Measurements from ENCODE around the gene KIAA1671. TPM values are rescaled to one million over a fixed set of nuclear protein-coding genes. Genes with fewer than 3 reads are reported as not detected.

The KIAA1671 gene
- total and polyA plus RNA-seq, 2 of the 13 experiments (the other 11 are each of a cell fraction or from before 2014, with no cell fraction given), result 13.5 to 13.6 TPM

- TF ChIP-seq ZBTB40 (IDR thresholded peaks at IDR 0.05) (peak; percentile 88), ZBTB40 (CRISPR knock-in tag; IDR thresholded peaks at IDR 0.05) (peak; percentile 97)
- TF ChIP-seq, protein P1, sequence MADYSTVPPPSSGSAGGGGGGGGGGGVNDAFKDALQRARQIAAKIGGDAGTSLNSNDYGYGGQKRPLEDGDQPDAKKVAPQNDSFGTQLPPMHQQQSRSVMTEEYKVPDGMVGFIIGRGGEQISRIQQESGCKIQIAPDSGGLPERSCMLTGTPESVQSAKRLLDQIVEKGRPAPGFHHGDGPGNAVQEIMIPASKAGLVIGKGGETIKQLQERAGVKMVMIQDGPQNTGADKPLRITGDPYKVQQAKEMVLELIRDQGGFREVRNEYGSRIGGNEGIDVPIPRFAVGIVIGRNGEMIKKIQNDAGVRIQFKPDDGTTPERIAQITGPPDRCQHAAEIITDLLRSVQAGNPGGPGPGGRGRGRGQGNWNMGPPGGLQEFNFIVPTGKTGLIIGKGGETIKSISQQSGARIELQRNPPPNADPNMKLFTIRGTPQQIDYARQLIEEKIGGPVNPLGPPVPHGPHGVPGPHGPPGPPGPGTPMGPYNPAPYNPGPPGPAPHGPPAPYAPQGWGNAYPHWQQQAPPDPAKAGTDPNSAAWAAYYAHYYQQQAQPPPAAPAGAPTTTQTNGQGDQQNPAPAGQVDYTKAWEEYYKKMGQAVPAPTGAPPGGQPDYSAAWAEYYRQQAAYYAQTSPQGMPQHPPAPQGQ (CRISPR knock-in tag; IDR thresholded peaks at IDR 0.05; ENCODE audit: borderline replicate concordance), result no peak
Measured at GRCh38 chr22:25162561-25162960, 210.0 kb downstream of the KIAA1671 start (continued).
